HG03159 (cell line): ENCODE results near the gene ENTPD8.

Experiments used
- ATAC-seq: cut with Tn5 transposase; IDR thresholded peaks from one replicate; pipeline ENCODE4 v1.9.1; 2021; ENCODE audit warnings: mild to moderate bottlenecking, moderate library complexity; ENCODE audit not compliant: unreplicated experiment

ENTPD8 gene, protein sequence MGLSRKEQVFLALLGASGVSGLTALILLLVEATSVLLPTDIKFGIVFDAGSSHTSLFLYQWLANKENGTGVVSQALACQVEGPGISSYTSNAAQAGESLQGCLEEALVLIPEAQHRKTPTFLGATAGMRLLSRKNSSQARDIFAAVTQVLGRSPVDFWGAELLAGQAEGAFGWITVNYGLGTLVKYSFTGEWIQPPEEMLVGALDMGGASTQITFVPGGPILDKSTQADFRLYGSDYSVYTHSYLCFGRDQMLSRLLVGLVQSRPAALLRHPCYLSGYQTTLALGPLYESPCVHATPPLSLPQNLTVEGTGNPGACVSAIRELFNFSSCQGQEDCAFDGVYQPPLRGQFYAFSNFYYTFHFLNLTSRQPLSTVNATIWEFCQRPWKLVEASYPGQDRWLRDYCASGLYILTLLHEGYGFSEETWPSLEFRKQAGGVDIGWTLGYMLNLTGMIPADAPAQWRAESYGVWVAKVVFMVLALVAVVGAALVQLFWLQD

DNA sequence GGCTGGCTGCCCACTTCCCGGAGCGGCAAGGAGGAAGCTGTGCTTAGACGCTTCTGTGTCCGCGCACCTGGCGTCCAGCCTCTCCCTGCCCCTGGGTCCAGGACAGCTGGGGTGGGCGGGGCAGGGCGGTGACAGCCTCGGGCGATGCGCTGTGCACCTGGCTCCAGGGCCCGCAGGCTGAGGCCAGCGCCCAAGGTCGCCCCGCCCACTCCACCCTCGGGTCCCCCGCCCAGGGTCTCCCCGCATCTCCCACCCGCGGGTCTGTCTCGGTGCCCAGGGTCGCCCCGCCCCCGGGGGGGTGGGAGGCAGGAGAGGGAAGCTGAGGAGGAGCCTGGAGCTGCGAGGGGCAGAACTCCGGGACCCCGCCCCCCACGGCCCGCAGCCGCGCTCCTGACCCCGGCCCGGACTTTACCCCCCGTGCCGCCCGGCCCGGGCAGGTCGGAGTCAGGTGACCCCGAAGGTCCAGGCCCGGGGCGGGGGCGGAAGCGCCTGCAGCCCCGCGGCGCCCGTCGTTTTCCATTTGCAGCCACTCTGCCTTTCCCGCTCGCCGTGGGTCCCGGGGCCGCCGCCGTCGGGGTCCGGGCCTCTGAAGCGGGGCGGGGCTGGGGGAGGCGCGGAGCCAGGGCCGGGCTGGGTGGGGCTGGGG lies at the start of gene ENTPD8:
TSS of gene ENTPD8 (minus strand) at position 69 of the 646 bp plus-strand sequence. CDS start 3,072 bp downstream, outside the sequence.
- ATAC-seq: no peak

DNA sequence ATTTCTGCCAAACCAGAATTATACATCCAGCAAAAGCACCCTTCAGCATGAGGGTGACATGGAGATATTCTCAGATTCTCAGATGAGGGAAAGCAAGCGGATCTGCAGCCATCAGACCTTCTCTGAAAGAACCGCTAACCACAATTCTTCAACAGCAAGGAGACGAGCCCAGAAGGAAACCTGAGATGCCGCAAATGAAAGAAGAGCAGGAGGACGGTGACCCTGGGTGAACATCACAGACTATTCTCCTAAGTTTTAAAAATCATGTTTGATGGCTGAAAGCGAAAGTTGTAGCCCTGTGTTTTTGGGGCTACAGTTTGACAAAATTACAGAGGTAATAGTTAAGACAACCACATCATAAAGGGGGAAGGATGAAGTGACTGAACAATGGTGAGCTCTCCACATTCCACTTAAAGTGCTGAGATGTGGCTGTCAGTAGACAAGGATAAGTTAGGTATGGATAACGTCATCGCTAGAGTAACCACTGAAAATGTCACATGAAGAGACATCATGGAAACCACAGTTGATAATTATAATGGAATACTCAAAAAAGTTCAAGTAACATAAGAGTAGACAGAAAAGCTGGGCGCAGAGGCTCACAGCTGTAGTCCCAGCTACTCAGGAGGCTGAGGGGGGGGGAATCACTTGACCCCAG lies 49.5 kb upstream of the ENTPD8 start:
- ATAC-seq: no peak

DNA sequence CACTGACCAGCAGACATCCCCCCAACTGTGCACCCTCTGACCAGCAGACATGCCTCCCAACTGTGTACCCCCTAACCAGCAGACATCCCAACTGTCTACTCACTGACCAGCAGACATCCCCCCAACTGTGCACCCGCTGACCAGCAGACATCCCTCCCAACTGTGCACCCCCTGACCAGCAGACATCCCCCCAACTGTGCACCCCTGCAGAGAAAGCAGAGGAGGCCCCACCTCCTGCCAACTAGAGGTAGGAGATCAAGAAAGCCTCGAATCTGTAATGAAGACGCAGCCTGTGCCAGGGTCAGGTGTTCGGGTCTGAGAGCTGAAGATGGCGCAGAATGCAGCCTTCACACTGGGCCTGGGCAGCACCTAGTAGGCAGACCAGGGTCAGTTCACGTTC lies 47.7 kb upstream of the ENTPD8 start:
- no peak for ATAC-seq

DNA sequence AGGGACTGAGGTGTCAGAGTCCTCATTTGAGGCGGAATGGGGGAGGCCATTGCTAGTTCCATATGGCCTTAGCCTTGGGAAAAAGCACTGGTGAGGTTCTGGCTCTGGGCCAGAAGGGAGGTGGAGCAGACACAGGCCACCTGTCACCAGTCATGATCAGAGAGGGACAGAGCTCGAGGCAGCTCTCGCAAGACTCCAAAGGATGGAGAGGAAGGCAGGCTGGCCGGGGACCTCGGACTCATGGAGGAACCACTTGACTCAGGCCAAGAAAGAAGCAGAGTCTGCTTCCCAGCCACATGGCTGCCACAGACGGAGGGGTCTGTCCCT lies 47.1 kb upstream of the ENTPD8 start:
- ATAC-seq: no peak

DNA sequence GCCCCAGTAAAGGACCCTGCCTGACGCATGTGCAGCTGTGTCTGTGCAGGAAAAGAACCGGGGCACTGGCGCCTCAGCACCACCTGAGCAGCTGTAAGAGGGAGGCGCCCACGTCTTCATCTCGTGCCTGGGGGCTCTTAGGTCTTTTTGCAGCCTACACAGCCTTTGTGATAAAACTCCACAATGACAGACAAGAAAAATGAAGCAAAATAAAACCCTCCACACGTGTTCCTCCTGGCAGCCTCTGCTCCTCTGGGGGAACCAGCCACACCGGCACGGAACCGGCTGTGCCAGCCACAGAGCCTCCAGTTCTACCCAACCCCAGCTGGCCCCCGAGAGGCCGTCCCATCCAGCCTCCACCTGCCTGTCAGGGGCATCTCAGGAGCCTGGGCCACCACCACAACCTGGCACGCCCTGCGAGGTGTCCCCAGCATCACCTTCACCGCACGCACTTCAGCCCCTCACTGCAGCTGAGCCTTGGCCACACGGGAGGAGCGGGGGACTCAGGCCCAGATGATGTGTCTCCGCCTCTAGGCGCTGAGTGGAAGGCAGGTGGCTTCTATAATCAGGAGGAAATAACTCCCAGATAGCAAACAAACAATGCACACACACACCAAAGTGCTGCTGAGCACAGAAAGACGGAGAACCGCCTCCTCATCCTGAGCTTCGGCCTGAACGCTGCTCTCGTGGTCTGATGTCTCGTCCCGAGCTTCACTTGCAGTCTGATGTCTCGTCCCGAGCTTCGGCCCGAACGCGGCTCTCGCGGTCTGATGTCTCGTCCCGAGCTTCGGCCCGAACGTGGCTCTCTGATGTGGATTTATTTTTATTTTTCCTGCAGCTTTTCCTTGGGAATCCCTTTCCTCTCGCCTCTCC lies 46.5 kb upstream of the ENTPD8 start:
- no peak for ATAC-seq

DNA sequence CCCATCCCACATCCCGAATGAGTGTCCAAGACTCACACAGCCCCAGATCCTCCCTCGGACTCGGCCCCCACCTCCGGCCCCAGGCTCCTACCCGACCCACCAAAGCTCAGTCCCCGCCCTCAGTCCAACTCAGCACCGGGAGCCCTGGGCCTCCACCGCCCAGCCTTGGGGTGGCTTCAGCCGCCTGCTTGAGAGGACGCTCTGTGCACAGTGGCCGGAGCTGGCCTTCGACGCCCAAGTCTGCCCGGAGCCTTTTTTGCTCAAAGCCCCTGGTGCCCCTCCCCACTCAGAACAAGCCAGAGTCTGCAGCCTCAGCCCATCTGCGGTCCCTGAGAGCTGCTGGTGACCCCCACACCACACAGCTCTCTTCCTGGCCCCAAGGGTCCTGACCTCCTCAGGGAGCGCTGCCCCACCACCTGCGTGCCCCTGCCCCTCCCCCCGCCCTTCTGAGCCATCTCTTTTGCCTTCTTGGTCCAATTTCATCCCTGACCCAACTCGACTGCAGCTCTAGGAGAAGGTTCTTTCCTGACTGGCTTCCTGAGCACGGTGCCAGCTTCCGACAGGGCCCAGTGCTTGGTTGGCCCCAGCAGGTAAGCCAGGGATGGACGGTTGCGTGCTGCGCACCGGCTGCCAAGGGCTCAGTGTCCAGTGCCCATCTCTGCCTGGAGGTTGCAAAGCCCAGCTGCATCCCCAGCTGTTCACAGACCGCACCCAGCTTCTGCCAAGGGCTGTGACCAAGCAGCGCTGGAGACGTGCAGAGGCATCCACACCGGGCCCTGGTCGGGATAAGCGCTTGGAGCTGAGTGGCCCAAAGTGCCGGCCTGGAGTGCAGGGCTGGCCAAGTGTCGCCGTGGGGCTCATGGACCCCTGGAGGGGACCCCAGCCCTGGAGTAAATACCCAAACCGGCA lies 45.6 kb upstream of the ENTPD8 start:
- no peak for ATAC-seq

DNA sequence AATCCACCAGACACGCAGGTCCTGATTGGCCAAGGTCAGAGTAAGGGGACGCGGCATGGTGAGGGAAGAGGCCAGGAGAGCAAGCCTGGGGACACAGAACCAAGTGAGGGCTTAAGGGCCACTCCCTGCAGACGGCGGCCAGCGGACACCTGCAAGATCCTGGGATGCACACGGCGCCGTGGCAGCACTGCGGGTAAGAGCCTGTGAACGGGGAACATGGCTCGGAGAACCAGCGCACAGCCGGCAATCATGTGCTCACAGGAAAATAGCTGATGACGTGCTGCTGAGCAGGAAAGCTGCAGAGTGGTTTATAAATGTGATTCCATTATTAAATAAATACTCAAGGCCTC lies 45.0 kb upstream of the ENTPD8 start:
- no peak for ATAC-seq

DNA sequence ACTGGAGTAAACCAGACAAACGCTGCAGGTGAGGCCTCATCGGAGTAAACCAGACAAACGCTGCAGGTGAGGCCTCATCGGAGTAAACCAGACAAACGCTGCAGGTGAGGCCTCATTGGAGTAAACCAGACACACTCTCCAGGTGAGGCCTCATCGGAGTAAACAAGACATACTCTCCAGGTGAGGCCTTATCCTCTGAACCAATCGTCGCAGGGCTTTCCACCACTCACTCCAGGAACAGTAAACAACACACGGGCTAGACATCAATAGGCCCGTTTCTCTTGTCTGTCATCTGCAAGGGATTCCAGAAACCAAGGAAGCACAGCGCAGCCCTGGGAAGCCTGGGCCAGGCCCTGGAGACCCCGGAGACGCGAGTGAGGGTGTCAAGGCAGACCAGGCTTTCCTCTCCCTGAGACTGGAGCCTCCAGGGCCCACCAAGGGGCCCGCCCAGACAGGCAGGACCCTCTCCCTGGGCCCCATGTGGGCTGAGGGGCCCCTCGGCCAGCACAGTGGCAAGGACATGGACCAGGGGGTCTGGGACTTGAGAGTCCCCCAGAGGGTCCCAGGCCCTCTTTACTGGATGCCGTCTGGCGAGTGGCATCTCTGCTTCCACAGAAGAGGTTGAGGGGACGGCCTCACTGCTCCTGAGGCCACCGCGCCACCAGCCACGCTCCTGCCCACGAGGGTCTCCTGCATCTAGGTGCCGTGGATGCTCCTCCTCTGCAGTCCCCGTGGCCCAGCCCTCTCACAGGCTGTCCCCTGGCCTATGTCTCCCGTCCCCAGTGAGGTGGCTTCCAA lies 44.4 kb upstream of the ENTPD8 start:
- ATAC-seq: no peak

DNA sequence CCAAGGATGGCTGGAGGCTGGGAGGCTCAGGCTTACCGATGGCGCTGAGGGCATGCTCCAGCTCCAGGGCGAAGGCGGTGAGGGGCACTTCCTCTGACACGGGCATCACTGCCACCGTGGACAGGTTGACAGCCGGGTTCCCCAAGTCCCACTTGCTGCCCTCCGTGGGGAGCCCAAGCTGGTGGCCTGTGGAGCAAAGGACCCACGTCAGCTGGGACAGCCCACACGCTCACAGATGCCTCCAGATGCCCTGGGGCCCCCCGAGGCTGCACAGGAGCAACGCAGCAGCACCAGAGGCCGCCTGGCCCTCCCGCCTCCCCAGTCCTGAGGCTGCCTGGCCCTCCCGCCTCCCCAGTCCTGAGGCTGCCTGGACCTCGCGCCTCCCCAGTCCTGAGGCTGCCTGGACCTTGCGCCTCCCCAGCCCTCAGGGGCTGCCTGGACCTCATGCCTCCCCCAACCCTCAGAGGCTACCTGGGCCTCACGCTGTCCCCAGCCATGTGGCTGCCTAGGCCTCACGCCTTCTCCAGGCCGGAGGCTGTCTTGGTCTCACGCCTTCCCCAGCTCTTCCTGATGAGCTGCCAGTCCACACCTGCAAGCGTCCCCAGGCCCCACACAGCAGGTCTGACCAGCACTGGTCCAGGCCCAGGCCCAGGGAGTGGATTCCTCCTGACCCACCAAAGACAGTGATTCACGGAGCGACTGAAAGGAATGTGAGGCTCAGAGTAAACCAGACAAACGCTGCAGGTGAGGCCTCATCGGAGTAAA lies 43.6 kb upstream of the ENTPD8 start:
- ATAC-seq: no peak

DNA sequence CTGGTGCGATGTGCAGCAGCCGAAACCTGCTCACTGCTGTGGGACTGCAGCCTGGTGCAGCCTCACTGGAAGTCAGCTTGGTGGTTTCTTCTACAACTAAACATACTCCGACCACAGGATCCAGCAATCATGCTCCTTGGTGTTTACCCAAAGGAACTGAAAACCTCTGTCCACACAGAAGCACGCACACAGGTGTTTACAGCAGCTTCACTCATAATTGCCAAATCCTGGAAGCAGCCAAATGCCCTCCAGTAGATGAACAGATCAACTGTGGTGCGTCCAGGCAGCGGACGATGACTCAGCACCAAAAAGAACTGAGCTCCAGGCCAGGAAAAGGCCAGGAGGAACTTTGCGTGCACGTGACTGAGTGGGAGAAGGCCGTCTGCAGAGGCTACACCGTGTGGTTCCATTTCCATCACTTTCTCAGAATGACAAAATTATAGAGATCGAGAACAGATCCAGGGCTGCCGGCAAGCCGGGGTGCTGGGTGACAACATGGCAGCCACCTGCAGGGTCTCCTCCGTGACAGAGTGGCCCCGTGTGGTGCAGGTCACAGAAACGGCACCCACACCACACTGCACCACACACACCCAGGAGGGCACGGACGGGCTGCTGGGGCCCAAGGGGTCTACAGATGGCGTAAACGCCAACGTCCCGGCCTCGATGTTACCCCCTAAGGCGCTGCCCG lies 41.1 kb upstream of the ENTPD8 start:
- no peak for ATAC-seq

DNA sequence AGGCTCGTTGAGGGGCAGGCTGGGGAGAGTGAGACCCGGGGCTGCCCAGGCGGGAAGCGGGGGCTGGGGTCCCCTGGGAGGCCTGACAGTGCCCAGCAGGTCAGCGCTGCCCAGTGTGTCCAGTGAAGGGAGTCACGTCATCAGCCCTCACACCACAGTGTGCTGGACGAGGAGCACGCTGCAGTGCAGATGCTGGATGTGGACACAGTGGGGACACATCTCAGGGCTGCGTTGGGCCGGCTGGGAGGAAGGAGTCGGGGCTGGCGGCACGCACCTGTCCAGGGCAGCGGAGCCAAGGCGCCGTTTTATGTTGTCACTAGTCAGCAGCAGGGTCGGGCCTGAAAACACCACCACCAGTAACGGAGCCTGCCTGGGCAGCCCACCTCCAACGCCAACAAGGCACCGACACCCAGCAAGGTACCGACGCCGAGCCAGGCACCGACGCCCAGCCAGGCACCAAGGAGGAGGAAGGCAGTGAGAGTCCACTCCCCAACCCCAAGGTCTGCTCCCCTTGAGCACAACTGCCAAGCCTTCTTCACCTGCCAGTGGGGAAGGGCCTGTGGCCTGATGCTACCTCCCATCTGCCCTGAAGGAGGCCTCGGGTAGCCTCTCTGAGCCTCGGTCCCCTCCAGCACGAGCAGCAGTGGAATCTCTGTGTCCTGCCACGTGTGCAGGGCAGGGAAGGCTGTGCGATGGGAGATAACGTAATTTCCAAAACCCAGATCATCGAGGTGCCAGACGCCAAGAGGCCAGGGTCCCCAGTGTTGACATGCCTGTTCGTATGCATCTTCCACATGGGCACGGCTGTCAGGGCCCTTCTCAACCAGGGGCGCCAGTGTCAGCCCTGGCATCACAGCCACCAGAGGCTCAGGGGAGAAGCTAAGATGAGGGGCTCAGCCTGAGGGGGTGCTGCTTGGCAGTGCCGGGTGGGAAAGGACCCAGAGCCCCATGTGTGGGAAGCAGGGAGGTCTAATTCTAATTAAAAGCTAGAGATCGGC lies 39.8 kb upstream of the ENTPD8 start:
- no peak for ATAC-seq

DNA sequence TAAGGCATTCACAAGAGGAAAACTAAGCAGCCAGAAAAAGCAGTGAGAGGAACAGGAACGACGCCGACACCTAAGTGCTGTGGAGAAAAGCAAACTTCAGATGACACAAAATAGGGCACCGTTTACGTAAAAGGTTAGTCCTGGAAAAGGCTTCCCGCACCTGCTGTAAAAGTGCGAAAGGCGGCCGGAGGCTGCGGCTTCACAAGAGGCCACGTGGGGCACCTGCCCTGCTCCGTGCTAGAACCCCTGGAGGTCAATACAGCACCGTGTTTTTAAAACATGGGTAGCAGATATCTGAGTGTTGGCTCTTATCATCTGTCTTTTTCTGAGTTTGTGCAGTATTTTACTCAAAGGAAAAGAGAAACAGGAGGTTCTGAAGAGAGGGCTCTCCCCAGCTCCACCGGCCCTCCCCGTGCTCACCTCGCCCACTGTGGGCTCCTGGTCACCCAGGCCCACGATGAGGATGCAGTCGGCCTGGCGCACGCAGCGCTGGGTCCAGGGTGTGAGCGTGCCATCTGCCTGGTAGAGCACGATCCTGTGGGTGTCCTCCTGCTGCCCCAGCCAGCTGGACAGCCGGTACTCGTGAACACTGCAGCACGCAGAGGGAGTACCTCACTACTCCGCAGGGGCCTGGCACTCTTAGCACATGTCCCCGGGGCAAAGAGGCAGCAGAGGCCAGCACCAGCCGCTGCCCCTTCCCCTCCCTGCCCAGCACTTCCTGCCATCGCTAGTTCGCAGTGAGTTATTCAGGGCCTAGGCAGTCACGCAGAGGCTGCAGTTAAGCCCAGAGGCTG lies 38.9 kb upstream of the ENTPD8 start:
- ATAC-seq: no peak

DNA sequence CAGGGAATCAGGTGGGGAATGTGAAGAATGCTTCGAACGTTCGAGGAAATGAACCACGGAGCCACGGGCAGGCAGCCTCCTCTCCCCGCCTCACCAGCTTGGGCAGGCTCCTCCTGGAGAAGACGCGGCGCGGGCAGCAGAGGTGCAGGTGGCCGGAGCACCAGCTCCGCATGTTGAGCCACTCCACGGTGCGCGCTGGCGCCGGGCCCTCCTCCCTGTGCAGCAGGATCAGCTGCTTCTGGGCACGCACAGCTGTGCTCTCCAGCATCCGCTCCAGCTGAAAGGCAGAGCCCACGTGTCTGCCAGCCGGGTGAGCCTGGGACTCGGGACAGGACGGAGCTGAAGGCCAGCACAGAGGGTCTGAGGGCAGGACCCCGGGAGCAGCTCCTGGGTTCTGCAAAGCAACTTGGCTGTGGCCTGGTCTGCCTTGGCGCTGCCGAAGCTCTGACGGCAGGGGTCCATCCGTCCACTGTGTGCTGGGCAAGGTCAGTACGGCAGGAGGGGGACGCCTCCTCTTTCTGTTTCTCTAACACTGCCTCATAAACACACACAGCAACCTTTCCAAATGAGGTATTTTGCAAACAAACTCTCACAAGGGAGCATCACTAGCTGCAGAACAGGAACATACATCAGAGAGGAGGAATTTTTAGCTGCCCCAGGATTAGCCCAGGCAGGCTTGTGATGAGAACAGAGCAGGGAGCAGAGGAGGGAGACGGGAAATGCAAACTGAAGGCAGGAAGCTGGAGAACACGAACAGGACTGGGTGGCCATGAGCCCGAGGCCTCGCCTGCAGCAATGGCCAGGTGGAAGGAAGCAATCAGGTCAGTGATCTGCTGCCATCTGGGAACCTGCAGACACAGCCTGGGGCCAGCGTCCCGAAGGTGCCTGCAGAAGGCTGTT lies 38.1 kb upstream of the ENTPD8 start:
- ATAC-seq: no peak

DNA sequence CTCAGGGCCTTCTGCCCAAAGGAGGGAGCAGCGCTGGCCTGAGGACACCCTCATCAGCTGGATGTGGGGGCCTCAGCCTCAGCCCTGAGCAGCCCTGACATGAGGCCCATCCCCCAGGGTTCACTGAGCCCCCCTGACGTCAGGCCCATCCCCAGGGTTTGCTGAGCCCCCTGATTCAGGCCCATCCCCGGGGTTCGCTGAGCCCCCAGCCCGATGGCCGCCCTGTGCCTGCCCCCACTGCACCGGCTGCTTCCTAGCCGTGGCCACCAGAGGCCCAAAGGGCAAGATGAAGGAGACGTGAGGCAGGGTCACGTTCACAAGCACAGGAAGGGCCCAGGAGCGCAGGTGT lies 37.4 kb upstream of the ENTPD8 start:
- ATAC-seq: no peak
